SK-N-SH (cell line): Measurements from ENCODE around the gene OR4E1. TPM values are rescaled to one million over a fixed set of nuclear protein-coding genes. Genes with fewer than 3 reads are reported as not detected.

Experiments
- CTCF ChIA-PET: fragments of 300-600, 350-600 bp; formaldehyde crosslinking; extraction: SDS; loops from one replicate; lab custom pipeline; 2021; lab: Yijun Ruan, JAX
- POLR2A ChIA-PET: fragments of 350-600 bp; sonication (Branson Sonifier 250); formaldehyde crosslinking; extraction: SDS; loops from one replicate; lab custom pipeline; 2020; ENCODE audit warnings: antibody characterized with exemption, inconsistent platforms; lab: Yijun Ruan, JAX
- DNase-seq: peaks from one replicate; pipeline ENCODE4 v3.0.0; 2012
- H2AFZ ChIP-seq: fragments of 200-600 bp; sonication (generic); 2 replicates; pipeline ENCODE4 v1.8.1; 2016; ENCODE audit warnings: antibody characterized with exemption, mild to moderate bottlenecking, low read depth
- H3F3A ChIP-seq: fragments of 200-600 bp; sonication (generic); replicated peaks from 2 replicates; pipeline ENCODE3; 2016; ENCODE audit warnings: antibody characterized with exemption, mild to moderate bottlenecking; ENCODE audit not compliant: insufficient read depth
- H3K27ac ChIP-seq, 2 experiments: fragments of 200-500 bp in 1 of 2; fragments of 200-600 bp in 1 of 2; sonication (Bioruptor generic) in 1 of 2; sonication (generic), shearing (Covaris generic) in 1 of 2; 2 replicates each; pipeline versions ENCODE4 v1.5.1 to v1.6.1; 2014 to 2016; ENCODE audit warnings: low read depth in 2 of 2, inconsistent platforms in 1 of 2, low read length in 1 of 2, mild to moderate bottlenecking in 1 of 2, mixed read lengths in 1 of 2
- H3K27me3 ChIP-seq: fragments of 200-600 bp; sonication (generic), shearing (Covaris generic); 2 replicates; pipeline ENCODE4 v1.6.1; 2016; ENCODE audit warnings: mixed run types; ENCODE audit not compliant: insufficient read depth
- H3K36me3 ChIP-seq, 2 experiments: fragments of 200-500 bp in 1 of 2; fragments of 200-600 bp in 1 of 2; sonication (Bioruptor generic) in 1 of 2; sonication (generic) in 1 of 2; replicated peaks in 1 of 2; 2 replicates each; pipeline versions ENCODE3 to v1.5.1; 2014 to 2016; ENCODE audit warnings: low read length in 1 of 2, mild to moderate bottlenecking in 1 of 2; ENCODE audit not compliant: insufficient read depth in 2 of 2, control insufficient read depth in 1 of 2
- H3K4me1 ChIP-seq, 2 experiments: fragments of 200-500 bp in 1 of 2; fragments of 200-600 bp in 1 of 2; sonication (Bioruptor generic) in 1 of 2; sonication (generic), shearing (Covaris generic) in 1 of 2; 2 replicates each; pipeline versions ENCODE4 v1.5.1 to v1.6.1; 2014 to 2016; ENCODE audit warnings: low read depth in 1 of 2, low read length in 1 of 2, mixed run types in 1 of 2; ENCODE audit not compliant: insufficient read depth in 2 of 2, control insufficient read depth in 1 of 2
- H3K4me2 ChIP-seq: fragments of 200-600 bp; sonication (generic), shearing (Covaris generic); 2 replicates; pipeline ENCODE4 v1.6.1; 2017; ENCODE audit warnings: mixed run types
- H3K4me3 ChIP-seq, 2 experiments: fragments of 200-500 bp in 1 of 2; fragments of 200-600 bp in 1 of 2; sonication (Bioruptor generic) in 1 of 2; sonication (generic), shearing (Covaris generic) in 1 of 2; 2 replicates each; pipeline versions ENCODE4 v1.5.1 to v1.8.1; 2014 to 2016; ENCODE audit warnings: low read depth in 2 of 2, inconsistent platforms in 1 of 2, low read length in 1 of 2, mild to moderate bottlenecking in 1 of 2, mixed read lengths in 1 of 2, moderate library complexity in 1 of 2
- H3K79me2 ChIP-seq: fragments of 200-600 bp; sonication (generic); 2 replicates; pipeline ENCODE4 v1.8.1; 2017; ENCODE audit warnings: mild to moderate bottlenecking; ENCODE audit not compliant: insufficient read depth
- H3K9ac ChIP-seq: fragments of 200-600 bp; sonication (generic); 2 replicates; pipeline ENCODE4 v1.6.1; 2017; ENCODE audit warnings: mixed run types
- H3K9me2 ChIP-seq: fragments of 200-600 bp; sonication (generic); 2 replicates; pipeline ENCODE4 v1.6.1; 2017; ENCODE audit warnings: mixed run types
- H3K9me3 ChIP-seq: fragments of 200-600 bp; sonication (generic); 2 replicates; pipeline ENCODE4 v1.6.1; 2017; ENCODE audit warnings: mixed run types, mild to moderate bottlenecking, moderate library complexity
- H4K20me1 ChIP-seq: fragments of 200-600 bp; sonication (generic); 2 replicates; pipeline ENCODE4 v1.6.1; 2017; ENCODE audit warnings: mild to moderate bottlenecking, mixed run types; ENCODE audit not compliant: insufficient read depth
- CHD2 ChIP-seq: fragments of 150-350 bp; IDR thresholded peaks from 2 replicates; pipeline ENCODE4 v1.6.1; 2018; ENCODE audit warnings: low read length; ENCODE audit not compliant: partially characterized antibody
- FOXM1 ChIP-seq: IDR thresholded peaks from 2 replicates; pipeline ENCODE4 v1.4.0; 2012; ENCODE audit warnings: low read depth, mild to moderate bottlenecking
- JUND ChIP-seq: IDR thresholded peaks from 2 replicates; pipeline ENCODE4 v1.4.0; 2012
- NRF1 ChIP-seq: IDR thresholded peaks from 2 replicates; pipeline ENCODE4 v1.6.1; 2012; ENCODE audit warnings: low read depth, mild to moderate bottlenecking, low read length
- RAD21 ChIP-seq: IDR thresholded peaks from 2 replicates; pipeline ENCODE4 v1.6.1; 2012; ENCODE audit warnings: mild to moderate bottlenecking, low read length
- RXRA ChIP-seq: IDR thresholded peaks from 2 replicates; pipeline ENCODE4 v1.4.0; 2012; ENCODE audit warnings: low read depth, mild to moderate bottlenecking, borderline replicate concordance
- SMC3 ChIP-seq: IDR thresholded peaks from 2 replicates; pipeline ENCODE4 v1.6.1; 2012; ENCODE audit warnings: low read depth, low read length, improper control_type of control experiment
- WGBS: methylation state at CpG from one replicate; pipeline ENCODE4 v1.1.6; 2017; ENCODE audit warnings: low lambda C conversion rate; 5-methylcytosine and 5-hydroxymethylcytosine counted together
- polyA plus RNA-seq, 3 experiments: library from polyadenylated mRNA; depleted of rRNA; stranded (reverse); fragments of >200 nt; gene quantifications; 2 replicates each; pipeline ENCODE4 v1.2.3, GENCODE V29; 2012
- TF ChIP-seq, protein P1 (sequence below): IDR thresholded peaks from 2 replicates; pipeline ENCODE4; 2012
- TF ChIP-seq, protein P2 (sequence below): IDR thresholded peaks from 2 replicates; pipeline ENCODE4 v1.4.0; 2012; ENCODE audit warnings: low read depth, borderline replicate concordance

Gene OR4E1
- polyA plus RNA-seq, 1 of the 3 experiments (the other 2 are of a cell fraction): not detected

DNA sequence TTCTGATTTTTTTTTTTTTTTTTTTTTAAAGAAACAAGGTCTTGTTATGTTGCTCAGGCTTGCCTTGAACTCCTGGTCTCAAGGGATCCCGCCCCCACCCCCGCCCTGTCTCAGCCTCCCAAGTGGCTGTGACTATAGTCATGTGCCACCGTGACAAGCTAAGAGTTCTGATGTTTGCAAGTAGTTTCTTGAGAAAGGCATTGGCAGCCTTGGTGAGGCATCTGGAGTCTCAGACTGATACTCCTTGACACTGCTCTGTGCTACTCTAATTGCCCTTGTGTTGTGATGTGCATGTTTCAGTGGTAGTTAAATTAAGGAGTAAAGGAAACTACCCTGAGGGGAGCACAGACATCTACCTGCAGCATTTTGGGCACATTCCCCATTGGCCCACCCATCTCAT, 46.2 kb upstream of the OR4E1 start:
- CTCF ChIA-PET: no interaction called here
- Histone ChIP-seq H3K79me2 (no peaks in the 10 kb centered on the region), H3K9ac (no peak overlapping the region), H3K4me1 (no peaks in the 10 kb centered on the region; a peak in 1 of 4 replicates), H3K9me3 (no peaks in the 10 kb centered on the region; the same call in 1 of the 2 replicates), H3K4me2 (no peak overlapping the region), H3K4me3 (no peak overlapping the region), H3F3A (no peaks in the 10 kb centered on the region), H3K27ac (no peak overlapping the region), H4K20me1 (no peaks in the 10 kb centered on the region), H3K36me3 (no peaks in the 10 kb centered on the region), H3K27me3 (peaks cover 13% of the 10 kb centered on the region)
- WGBS: 0% methylated on average over 3 of the region's 3 CpGs
- no peak for DNase-seq
- POLR2A ChIA-PET: no interaction called here
- TF ChIP-seq RAD21: no peak
- TF ChIP-seq JUND: no peak
- no peak for TF ChIP-seq NRF1
- TF ChIP-seq SMC3: no peak
- TF ChIP-seq RXRA: no peak
- TF ChIP-seq, protein P1, sequence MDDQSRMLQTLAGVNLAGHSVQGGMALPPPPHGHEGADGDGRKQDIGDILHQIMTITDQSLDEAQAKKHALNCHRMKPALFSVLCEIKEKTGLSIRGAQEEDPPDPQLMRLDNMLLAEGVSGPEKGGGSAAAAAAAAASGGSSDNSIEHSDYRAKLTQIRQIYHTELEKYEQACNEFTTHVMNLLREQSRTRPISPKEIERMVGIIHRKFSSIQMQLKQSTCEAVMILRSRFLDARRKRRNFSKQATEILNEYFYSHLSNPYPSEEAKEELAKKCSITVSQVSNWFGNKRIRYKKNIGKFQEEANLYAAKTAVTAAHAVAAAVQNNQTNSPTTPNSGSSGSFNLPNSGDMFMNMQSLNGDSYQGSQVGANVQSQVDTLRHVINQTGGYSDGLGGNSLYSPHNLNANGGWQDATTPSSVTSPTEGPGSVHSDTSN: no peak
- no peak for TF ChIP-seq FOXM1
- TF ChIP-seq, all 33 proteins: peak for 0
- no peak overlapping the region for H2AFZ ChIP-seq
- H3K9me2 ChIP-seq: no peaks in the 10 kb centered on the region

DNA sequence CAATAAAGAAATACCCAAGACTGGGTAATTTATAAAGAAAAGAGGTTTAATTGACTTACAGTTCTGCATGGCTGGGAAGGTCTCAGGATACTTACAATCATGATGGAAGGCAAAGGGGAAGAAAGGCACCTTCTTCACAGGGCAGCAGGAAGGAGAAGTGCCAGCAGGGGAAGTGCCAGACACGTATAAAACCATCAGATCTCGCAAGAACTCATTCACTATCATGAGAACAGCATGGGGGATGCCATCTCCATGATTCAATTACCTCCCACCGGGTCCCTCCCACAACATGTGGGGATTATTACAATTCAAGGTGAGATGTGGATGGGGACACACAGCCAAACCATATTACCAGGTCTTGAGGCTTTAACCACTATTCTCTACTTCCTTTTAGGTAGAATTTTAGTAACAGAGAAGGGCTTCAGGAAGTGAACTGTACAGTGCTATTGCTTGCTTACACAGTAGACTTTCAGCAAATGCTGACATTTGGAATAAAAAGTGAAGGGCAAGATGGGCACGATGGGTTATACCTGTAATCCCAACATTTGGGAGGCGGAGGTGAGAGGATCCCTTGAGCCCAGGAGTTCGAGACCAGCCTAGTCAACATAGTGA, 40.8 kb upstream of the OR4E1 start:
- Histone ChIP-seq H3K9me2 (no peaks in the 10 kb centered on the region), H4K20me1 (no peaks in the 10 kb centered on the region), H3K4me1 (no peaks in the 10 kb centered on the region), H3K4me2 (no peak overlapping the region), H3F3A (no peaks in the 10 kb centered on the region), H3K27ac (no peak overlapping the region), H3K4me3 (no peak overlapping the region)
- DNase-seq: no peak
- TF ChIP-seq CHD2: no peak
- TF ChIP-seq, protein P2, sequence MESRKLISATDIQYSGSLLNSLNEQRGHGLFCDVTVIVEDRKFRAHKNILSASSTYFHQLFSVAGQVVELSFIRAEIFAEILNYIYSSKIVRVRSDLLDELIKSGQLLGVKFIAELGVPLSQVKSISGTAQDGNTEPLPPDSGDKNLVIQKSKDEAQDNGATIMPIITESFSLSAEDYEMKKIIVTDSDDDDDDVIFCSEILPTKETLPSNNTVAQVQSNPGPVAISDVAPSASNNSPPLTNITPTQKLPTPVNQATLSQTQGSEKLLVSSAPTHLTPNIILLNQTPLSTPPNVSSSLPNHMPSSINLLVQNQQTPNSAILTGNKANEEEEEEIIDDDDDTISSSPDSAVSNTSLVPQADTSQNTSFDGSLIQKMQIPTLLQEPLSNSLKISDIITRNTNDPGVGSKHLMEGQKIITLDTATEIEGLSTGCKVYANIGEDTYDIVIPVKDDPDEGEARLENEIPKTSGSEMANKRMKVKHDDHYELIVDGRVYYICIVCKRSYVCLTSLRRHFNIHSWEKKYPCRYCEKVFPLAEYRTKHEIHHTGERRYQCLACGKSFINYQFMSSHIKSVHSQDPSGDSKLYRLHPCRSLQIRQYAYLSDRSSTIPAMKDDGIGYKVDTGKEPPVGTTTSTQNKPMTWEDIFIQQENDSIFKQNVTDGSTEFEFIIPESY: no peak
- TF ChIP-seq, all 33 proteins: peak for 0
- 2% methylated on average over 6 of the region's 6 CpGs for WGBS
- H3K79me2 ChIP-seq: no peaks in the 10 kb centered on the region
- POLR2A ChIA-PET: no interaction called here
- H3K9ac ChIP-seq: no peak overlapping the region
- CTCF ChIA-PET: no interaction called here
- H3K9me3 ChIP-seq: no peaks in the 10 kb centered on the region; the same call in 1 of the 2 replicates
- H2AFZ ChIP-seq: no peak overlapping the region
- no peaks in the 10 kb centered on the region for H3K27me3 ChIP-seq
- no peaks in the 10 kb centered on the region for H3K36me3 ChIP-seq
